ENCODE results near the gene SLC15A4.

GRCh38 chr12:128852026-128852698 lies 28.4 kb upstream of the SLC15A4 start:
- TF ChIP-seq POLR2A (IDR thresholded peaks at IDR 0.05) (no peak), CTCF (IDR thresholded peaks at IDR 0.05) (no peak), POLR2AphosphoS5 (IDR thresholded peaks at IDR 0.05) (no peak)

All from breast epithelium (tissue), 3 donors.